PFSK-1 (cell line): ENCODE results near the gene VGLL3.

ENCODE experiments used
- SIN3A ChIP-seq: IDR thresholded peaks from 2 replicates; pipeline ENCODE4 v1.6.1; 2012; ENCODE audit warnings: mild to moderate bottlenecking, low read length, moderate library complexity, borderline replicate concordance; ENCODE audit not compliant: insufficient read depth
- TAF1 ChIP-seq: IDR thresholded peaks from 2 replicates; pipeline ENCODE4 v1.6.1; 2012; ENCODE audit warnings: low read length, control low read depth, borderline replicate concordance; ENCODE audit not compliant: insufficient read depth

DNA sequence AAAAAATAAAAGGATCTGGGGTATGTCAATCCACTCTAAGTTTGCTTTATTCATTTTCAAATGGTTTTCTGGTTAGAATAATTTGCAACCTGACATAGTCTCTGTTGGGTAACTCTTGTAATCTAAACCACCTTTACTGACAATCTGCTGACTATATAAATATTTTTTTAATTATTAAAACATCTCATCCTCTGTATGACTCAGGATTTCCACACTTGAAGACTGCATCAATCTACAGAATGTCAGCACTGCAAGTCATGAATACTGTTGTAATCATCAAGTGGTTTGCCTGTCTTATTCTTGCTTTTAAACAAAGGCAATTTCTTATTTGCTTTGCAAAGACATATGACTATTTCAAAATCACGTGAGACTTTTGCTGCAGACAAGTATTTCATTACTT lies 42.1 kb downstream of the VGLL3 start:
- no peak for TF ChIP-seq TAF1
- TF ChIP-seq SIN3A, result no peak
